HG02759 (cell line): Measurements from ENCODE around the gene CDK5R2.

Experiments
- ATAC-seq: cut with Tn5 transposase; IDR thresholded peaks from one replicate; pipeline ENCODE4 v1.9.1; 2021; ENCODE audit warnings: mild to moderate bottlenecking, moderate library complexity; ENCODE audit not compliant: unreplicated experiment

Gene CDK5R2

GRCh38 chr2:219001577-219002394 lies 42.3 kb downstream of the CDK5R2 start:
- peak; percentile 49 for ATAC-seq

GRCh38 chr2:219002395-219003266 lies 43.2 kb downstream of the CDK5R2 start:
- no peak for ATAC-seq

GRCh38 chr2:219003267-219003634 lies 43.8 kb downstream of the CDK5R2 start:
- ATAC-seq: no peak

- ATAC-seq: no peak
Measured at GRCh38 chr2:219003979-219004378, 44.5 kb downstream of the CDK5R2 start.

GRCh38 chr2:219009294-219009693 lies 49.8 kb downstream of the CDK5R2 start:
- ATAC-seq: no peak

DNA sequence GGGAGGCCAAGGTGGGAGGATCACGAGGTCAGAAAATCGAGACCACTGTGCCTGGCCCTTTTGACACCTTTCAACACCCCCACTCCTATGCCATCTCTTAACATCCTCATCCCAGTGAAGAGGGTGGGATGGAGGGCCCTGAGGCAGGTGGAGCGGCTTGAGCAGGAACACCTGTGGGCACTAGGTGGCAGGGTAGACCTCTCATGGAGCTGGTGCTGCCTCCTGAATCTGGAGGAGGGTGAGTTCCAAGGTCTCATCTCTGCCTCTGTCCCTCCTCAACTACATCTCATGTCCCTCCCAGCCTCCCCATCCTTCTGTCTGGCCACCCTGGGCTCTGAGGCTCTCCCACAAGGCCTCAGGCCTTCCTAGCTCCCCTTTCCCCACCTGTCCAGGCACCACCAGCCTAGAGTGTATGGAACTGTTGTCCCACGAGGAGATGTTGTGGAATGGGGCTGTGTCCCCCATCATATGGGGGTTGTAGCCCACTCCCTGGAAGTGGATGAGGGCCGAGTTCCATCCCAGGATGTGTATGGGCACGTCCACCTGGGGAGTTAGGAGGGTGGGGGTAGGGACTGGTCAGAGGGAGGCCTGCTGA lies 50.8 kb downstream of the CDK5R2 start:
- ATAC-seq: no peak

DNA sequence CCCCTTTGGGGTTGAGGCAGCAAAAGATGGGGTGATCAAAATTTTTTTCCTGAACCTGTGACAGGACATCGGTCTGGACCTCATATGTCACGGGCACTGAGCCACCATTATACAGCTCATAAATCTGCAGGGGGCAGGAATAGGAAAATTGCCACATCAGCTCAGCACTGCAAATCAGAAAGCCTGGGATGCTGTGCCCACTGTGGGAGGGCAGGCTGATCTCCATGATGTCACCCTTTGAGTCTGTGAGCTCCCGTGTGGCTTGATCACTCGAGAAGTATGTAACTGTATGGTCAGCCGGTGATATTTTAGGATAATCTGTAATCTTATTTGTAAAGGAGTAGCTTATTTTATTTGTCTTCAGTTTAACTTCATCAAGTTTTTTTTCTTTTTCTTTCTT lies 51.4 kb downstream of the CDK5R2 start:
- ATAC-seq: no peak
